NCI-H187 treated with DMSO at 0.1 percent for 48 hours (cell line): ENCODE data around the gene NATD1.

Experiments used
- DNase-seq: peaks from one replicate; lab custom pipeline; 2025; lab: John Stamatoyannopoulos, UW

The NATD1 gene

GRCh38 chr17:21214777-21215541 is 38.3 kb downstream of the NATD1 start:
- DNase-seq = no peak

- peak; percentile 38 for DNase-seq
Measured at GRCh38 chr17:21214015-21214776, 39.0 kb downstream of the NATD1 start, which contains the start of gene TMEM11. Gene TMEM11, minus strand, starts transcription at chr17:21214161. Its CDS starts 9 bp downstream, at chr17:21214152.

- DNase-seq = no peak
Measured at GRCh38 chr17:21213638-21214014, 39.6 kb downstream of the NATD1 start.

- no peak for DNase-seq
Measured at GRCh38 chr17:21212826-21213637, 40.2 kb downstream of the NATD1 start.

GRCh38 chr17:21211825-21212479 is 41.3 kb downstream of the NATD1 start:
- no peak for DNase-seq

GRCh38 chr17:21210411-21211076 is 42.7 kb downstream of the NATD1 start:
- no peak for DNase-seq

- no peak for DNase-seq
Measured at GRCh38 chr17:21209511-21210175, 43.6 kb downstream of the NATD1 start.

- DNase-seq = no peak
Measured at GRCh38 chr17:21208352-21208751, 44.9 kb downstream of the NATD1 start.

GRCh38 chr17:21204935-21205334 is 48.3 kb downstream of the NATD1 start:
- no peak for DNase-seq

GRCh38 chr17:21202512-21202911 is 50.7 kb downstream of the NATD1 start:
- no peak for DNase-seq

GRCh38 chr17:21201874-21202273 is 51.3 kb downstream of the NATD1 start:
- no peak for DNase-seq

- no peak for DNase-seq
Measured at GRCh38 chr17:21201298-21201595, 52.0 kb downstream of the NATD1 start.

- no peak for DNase-seq
Measured at GRCh38 chr17:21200590-21201297, 52.5 kb downstream of the NATD1 start.

GRCh38 chr17:21199856-21200255 is 53.4 kb downstream of the NATD1 start:
- no peak for DNase-seq

GRCh38 chr17:21199311-21199710 is 53.9 kb downstream of the NATD1 start:
- no peak for DNase-seq

GRCh38 chr17:21198411-21198810 is 54.8 kb downstream of the NATD1 start:
- DNase-seq = no peak

GRCh38 chr17:21196126-21196525 is 57.1 kb downstream of the NATD1 start:
- no peak for DNase-seq

- DNase-seq = no peak
Measured at GRCh38 chr17:21194703-21195102, 58.5 kb downstream of the NATD1 start.

- no peak for DNase-seq
Measured at GRCh38 chr17:21194226-21194625, 59.0 kb downstream of the NATD1 start.

- no peak for DNase-seq
Measured at GRCh38 chr17:21193031-21193430, 60.2 kb downstream of the NATD1 start.
